ENCODE data around the gene COL5A1. TPM values are rescaled to one million over a fixed set of nuclear protein-coding genes. Genes with fewer than 3 reads are reported as not detected.

COL5A1 gene
- polyA plus RNA-seq, 3 donors = 0.01 TPM; not detected in 2

DNA sequence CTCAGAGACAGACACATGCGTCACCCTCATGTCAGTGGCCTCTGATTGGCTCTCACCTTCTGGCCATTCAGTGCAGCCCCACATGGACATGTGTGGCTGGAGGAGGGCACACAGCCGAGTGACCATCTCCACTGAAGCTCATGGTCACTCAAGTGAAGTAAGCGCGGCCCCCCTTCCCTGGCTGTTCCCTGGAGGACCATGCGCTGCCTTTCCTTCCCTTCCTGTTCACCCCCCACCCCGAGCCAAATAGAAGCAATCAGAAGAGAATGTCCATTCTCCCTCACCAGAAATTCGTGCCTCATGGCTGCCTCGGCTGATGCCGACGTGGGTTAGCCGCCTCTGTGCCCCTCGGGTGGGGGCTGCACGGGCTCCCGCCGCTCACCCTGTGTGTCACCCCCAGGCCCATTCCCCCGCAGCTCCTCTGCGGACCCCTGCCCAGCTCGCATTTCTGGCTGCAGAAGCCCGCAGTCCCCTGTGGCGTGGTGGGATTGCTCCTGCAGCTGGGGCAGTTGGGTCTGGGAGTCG, 12.5 kb upstream of the COL5A1 start:
- H3K36me3 Mint-ChIP-seq = no peaks in the 10 kb centered on the region
- Histone ChIP-seq H2AFZ (ENCODE audit: insufficient read depth, low read depth, low read length, poor library complexity, severe bottlenecking) (no peak overlapping the region), H3K79me2 (ENCODE audit: insufficient read depth, low read length) (no peaks in the 10 kb centered on the region), H3K9me3 (replicated peaks in 1 of 2; ENCODE audit: control insufficient read depth in 1 of 2, insufficient read depth in 1 of 2, low read length in 2 of 2) (no peaks in the 10 kb centered on the region), H3K4me3 (replicated peaks in 1 of 3; ENCODE audit: low read depth in 2 of 3, low read length in 3 of 3) (no peak overlapping the region), H3K4me1 (ENCODE audit: control insufficient read depth in 1 of 2, insufficient read depth in 2 of 2, low read length in 2 of 2) (no peaks in the 10 kb centered on the region), H3K27me3 (ENCODE audit: control insufficient read depth in 2 of 2, insufficient read depth in 2 of 2, low read length in 2 of 2) (no peaks in the 10 kb centered on the region), H3K27ac (ENCODE audit: low read depth in 1 of 2, low read length in 2 of 2) (no peak overlapping the region), H3K36me3 (replicated peaks in 1 of 2; ENCODE audit: control insufficient read depth in 1 of 2, insufficient read depth in 2 of 2, low read length in 2 of 2) (no peaks in the 10 kb centered on the region), H3K9ac (ENCODE audit: insufficient read depth, low read length, poor library complexity, severe bottlenecking) (no peak overlapping the region), H4K20me1 (ENCODE audit: insufficient read depth, low read length) (no peaks in the 10 kb centered on the region), H3K4me2 (replicated peaks; ENCODE audit: extremely low read depth, low read length, poor library complexity, severe bottlenecking) (no peak overlapping the region)
- intact Hi-C loops (cut with micrococcal nuclease) = no loop called here
- H3K4me1 Mint-ChIP-seq = no peaks in the 10 kb centered on the region
- H3K27ac Mint-ChIP-seq = no peak overlapping the region
- WGBS (ENCODE audit: insufficient coverage) = 97% methylated on average over 20 of the region's 21 CpGs
- H3K4me3 Mint-ChIP-seq = no peak overlapping the region
- TF ChIP-seq, protein P1, sequence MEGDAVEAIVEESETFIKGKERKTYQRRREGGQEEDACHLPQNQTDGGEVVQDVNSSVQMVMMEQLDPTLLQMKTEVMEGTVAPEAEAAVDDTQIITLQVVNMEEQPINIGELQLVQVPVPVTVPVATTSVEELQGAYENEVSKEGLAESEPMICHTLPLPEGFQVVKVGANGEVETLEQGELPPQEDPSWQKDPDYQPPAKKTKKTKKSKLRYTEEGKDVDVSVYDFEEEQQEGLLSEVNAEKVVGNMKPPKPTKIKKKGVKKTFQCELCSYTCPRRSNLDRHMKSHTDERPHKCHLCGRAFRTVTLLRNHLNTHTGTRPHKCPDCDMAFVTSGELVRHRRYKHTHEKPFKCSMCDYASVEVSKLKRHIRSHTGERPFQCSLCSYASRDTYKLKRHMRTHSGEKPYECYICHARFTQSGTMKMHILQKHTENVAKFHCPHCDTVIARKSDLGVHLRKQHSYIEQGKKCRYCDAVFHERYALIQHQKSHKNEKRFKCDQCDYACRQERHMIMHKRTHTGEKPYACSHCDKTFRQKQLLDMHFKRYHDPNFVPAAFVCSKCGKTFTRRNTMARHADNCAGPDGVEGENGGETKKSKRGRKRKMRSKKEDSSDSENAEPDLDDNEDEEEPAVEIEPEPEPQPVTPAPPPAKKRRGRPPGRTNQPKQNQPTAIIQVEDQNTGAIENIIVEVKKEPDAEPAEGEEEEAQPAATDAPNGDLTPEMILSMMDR (IDR thresholded peaks at IDR 0.05) = no peak
- peaks cover 2 to 5% (median 4%) of the 10 kb centered on the region in 3 donors for H3K27me3 Mint-ChIP-seq (ENCODE audit: low read depth in 3 of 3)
- no peaks in the 10 kb centered on the region for H3K9me3 Mint-ChIP-seq
- DNase-seq = no peak

DNA sequence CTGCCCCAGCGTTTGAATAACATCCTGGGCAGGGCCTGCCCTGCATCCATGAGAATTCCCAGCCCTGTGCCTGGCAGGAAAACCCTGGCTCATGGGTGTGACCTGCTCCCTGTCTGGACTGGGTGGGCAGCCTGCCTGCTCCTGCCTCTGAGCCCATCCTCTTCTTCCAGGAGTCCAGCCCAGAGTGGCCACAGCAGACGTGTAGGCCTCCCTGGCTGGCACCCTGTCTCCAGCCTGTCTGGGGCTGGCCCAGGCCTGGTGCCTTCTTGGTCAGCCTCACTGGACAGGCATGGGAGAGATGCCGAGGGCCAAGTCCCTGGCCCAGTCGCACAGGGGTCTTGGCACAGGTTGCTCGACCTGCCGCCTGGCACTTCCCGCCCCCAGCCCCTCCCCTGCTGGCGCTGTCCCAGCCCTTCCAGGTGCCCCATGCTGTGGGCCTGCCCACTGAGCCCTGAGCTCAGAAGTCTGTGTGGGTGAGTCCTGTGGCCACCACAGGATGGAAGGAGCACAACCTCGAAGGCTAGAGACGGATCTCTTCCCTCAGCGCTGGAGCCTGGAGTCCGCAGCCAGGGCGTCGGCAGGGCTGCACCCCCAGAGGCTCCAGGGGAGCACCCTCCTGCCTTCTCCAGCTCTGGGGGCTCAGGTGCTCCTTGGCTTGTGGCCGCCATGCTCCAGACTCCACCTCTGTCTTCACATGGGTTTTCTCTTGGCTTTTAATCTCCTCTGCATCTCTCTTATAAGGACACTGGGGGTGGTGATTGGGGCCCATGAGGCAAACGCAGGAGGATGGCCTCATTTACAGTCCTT, 11.8 kb upstream of the COL5A1 start:
- H3K4me1 Mint-ChIP-seq = no peaks in the 10 kb centered on the region
- DNase-seq = no peak

More for the DNA sequence above, 11.8 kb upstream of the COL5A1 start:
- Histone ChIP-seq H4K20me1 (ENCODE audit: insufficient read depth, low read length) (no peaks in the 10 kb centered on the region), H3K9me3 (replicated peaks in 1 of 2; ENCODE audit: control insufficient read depth in 1 of 2, insufficient read depth in 1 of 2, low read length in 2 of 2) (no peaks in the 10 kb centered on the region), H3K27ac (ENCODE audit: low read depth in 1 of 2, low read length in 2 of 2) (no peak overlapping the region), H3K4me1 (ENCODE audit: control insufficient read depth in 1 of 2, insufficient read depth in 2 of 2, low read length in 2 of 2) (no peaks in the 10 kb centered on the region), H3K36me3 (replicated peaks in 1 of 2; ENCODE audit: control insufficient read depth in 1 of 2, insufficient read depth in 2 of 2, low read length in 2 of 2) (no peaks in the 10 kb centered on the region), H3K27me3 (ENCODE audit: control insufficient read depth in 2 of 2, insufficient read depth in 2 of 2, low read length in 2 of 2) (no peaks in the 10 kb centered on the region), H3K4me2 (replicated peaks; ENCODE audit: extremely low read depth, low read length, poor library complexity, severe bottlenecking) (no peak overlapping the region), H2AFZ (ENCODE audit: insufficient read depth, low read depth, low read length, poor library complexity, severe bottlenecking) (no peak overlapping the region), H3K9ac (ENCODE audit: insufficient read depth, low read length, poor library complexity, severe bottlenecking) (no peak overlapping the region), H3K4me3 (replicated peaks in 1 of 3; ENCODE audit: low read depth in 2 of 3, low read length in 3 of 3) (no peak overlapping the region), H3K79me2 (ENCODE audit: insufficient read depth, low read length) (no peaks in the 10 kb centered on the region)
- H3K27ac Mint-ChIP-seq = no peak overlapping the region
- WGBS (ENCODE audit: insufficient coverage) = 97% methylated on average over 14 of the region's 16 CpGs
- H3K9me3 Mint-ChIP-seq = no peaks in the 10 kb centered on the region
- intact Hi-C loops (cut with micrococcal nuclease) = no loop called here
- TF ChIP-seq, protein P1 (IDR thresholded peaks at IDR 0.05) = no peak
- no peaks in the 10 kb centered on the region for H3K36me3 Mint-ChIP-seq
- H3K27me3 Mint-ChIP-seq (ENCODE audit: low read depth in 3 of 3) = peaks cover 0 to 4% (median 3%) of the 10 kb centered on the region in 3 donors
- H3K4me3 Mint-ChIP-seq = no peak overlapping the region

Data from CD14-positive monocyte (primary cell).